ENCODE data around the gene ZC2HC1B.

ZC2HC1B gene

GRCh38 chr6:143864234-143864633, at the start of gene ZC2HC1B:
TSS of gene ZC2HC1B (plus strand) at chr6:143864474. CDS start at chr6:143864540, 66 bp downstream.
- DNase-seq (ENCODE audit: low read depth): no peak
- H3K4me3 ChIP-seq (ENCODE audit: low read depth, low read length): no peak within 1 kb of the TSS
- TF ChIP-seq CTCF (IDR thresholded peaks at IDR 0.05; ENCODE audit: low read depth, low read length, missing control alignments): no peak

GRCh38 chr6:143817621-143818020, 46.7 kb upstream of the ZC2HC1B start:
- TF ChIP-seq CTCF (IDR thresholded peaks at IDR 0.05; ENCODE audit: low read depth, low read length, missing control alignments): no peak
- H3K4me3 ChIP-seq (ENCODE audit: low read depth, low read length): no peak overlapping the region
- no peak for DNase-seq (ENCODE audit: low read depth)

GRCh38 chr6:143821359-143821758, 42.9 kb upstream of the ZC2HC1B start:
- no peak overlapping the region for H3K4me3 ChIP-seq (ENCODE audit: low read depth, low read length)
- no peak for DNase-seq (ENCODE audit: low read depth)
- no peak for TF ChIP-seq CTCF (IDR thresholded peaks at IDR 0.05; ENCODE audit: low read depth, low read length, missing control alignments)

- no peak overlapping the region for H3K4me3 ChIP-seq (ENCODE audit: low read depth, low read length)
- TF ChIP-seq CTCF (IDR thresholded peaks at IDR 0.05; ENCODE audit: low read depth, low read length, missing control alignments): no peak
- no peak for DNase-seq (ENCODE audit: low read depth)
Measured at GRCh38 chr6:143822584-143823024, 41.7 kb upstream of the ZC2HC1B start.

GRCh38 chr6:143823548-143823947, 40.7 kb upstream of the ZC2HC1B start:
- TF ChIP-seq CTCF (IDR thresholded peaks at IDR 0.05; ENCODE audit: low read depth, low read length, missing control alignments): no peak
- DNase-seq (ENCODE audit: low read depth): no peak
- H3K4me3 ChIP-seq (ENCODE audit: low read depth, low read length): no peak overlapping the region

- H3K4me3 ChIP-seq (ENCODE audit: low read depth, low read length): no peak overlapping the region
- TF ChIP-seq CTCF (IDR thresholded peaks at IDR 0.05; ENCODE audit: low read depth, low read length, missing control alignments): no peak
- no peak for DNase-seq (ENCODE audit: low read depth)
Measured at GRCh38 chr6:143828572-143828971, 35.7 kb upstream of the ZC2HC1B start.

GRCh38 chr6:143836150-143836549, 28.1 kb upstream of the ZC2HC1B start:
- DNase-seq (ENCODE audit: low read depth): no peak
- no peak overlapping the region for H3K4me3 ChIP-seq (ENCODE audit: low read depth, low read length)
- TF ChIP-seq CTCF (IDR thresholded peaks at IDR 0.05; ENCODE audit: low read depth, low read length, missing control alignments): no peak
